ENCODE data around the gene C16orf82. TPM values are rescaled to one million over a fixed set of nuclear protein-coding genes. Genes with fewer than 3 reads are reported as not detected.
"Not testable (repeated sequence)": the region's sequence is repeated elsewhere in the genome, so short reads cannot be mapped to it uniquely, and the experiment has no call there.

The C16orf82 gene
- total RNA-seq: not detected

GRCh38 chr16:27066668-27067537 is at the start of gene C16orf82:
Gene C16orf82 (plus strand): TSS chr16:27066927.
- peak; percentile 56 for DNase-seq

DNA sequence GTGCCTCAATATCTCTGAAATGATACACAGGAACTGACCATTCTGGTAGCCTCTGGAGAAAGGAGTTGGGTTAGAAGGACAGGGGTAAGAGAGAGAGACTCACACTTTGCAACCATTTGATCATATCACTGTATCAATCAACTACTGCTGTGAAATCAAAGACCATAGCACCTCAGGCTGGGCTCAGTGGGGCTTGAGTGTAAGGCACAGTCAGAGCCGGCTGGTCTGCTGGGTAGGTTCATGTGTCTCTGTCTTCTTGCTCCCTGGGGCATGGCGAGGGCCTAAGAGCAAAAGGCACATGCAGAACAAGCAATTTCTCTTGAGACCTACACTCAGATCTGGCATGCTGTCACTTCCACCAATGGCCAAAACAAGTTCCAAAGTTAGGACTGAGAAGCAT is 46.7 kb upstream of the C16orf82 start:
- DNase-seq: no peak

GRCh38 chr16:27024010-27024409 is 42.7 kb upstream of the C16orf82 start:
- no peak for DNase-seq

GRCh38 chr16:27025581-27025980 is 41.1 kb upstream of the C16orf82 start:
- no peak for DNase-seq

DNA sequence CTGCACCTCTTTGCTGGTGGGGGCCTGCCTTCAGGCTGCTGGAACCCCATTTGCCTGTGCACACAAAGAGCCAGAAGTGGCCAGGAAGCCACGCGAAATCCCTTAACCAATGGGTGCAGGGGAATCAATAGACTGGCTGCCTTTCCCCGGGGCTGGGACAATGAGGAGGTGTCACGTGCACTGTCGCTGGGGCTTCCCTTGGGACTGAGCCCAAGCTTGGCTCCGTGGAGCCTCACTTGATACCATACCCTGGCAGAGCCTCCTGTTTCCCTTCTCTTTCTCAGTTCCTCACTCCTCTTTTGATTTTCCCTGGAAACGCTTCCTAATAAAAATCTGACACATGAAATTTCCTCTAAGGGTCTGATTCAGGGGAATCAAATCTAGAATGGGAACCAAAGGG is 38.8 kb upstream of the C16orf82 start:
- no peak for DNase-seq

DNA sequence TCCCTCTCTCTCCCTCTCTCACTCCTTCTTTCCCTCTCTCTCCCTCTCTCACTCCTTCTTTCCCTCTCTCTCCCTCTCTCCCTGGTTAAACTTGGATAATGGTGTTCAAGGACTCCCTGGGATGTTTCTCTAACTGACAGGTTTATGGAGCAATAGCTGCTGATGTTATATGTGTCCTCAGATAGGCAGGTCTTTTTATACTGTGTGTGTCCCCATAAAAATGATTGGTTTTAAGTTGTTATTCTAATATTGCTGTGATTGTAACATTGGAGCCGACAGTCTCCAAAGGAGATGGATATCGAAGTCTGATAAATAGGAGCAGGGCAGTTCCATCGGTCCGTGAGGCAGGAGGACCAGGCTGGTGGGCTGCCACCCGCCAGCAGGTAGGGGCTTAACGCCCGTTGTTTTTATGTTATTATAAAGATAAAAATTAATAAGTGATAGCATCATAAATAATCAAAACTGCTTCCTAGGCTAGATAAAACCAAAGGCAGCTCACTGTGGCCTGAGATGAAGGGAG is 38.1 kb upstream of the C16orf82 start:
- no peak for DNase-seq

DNA sequence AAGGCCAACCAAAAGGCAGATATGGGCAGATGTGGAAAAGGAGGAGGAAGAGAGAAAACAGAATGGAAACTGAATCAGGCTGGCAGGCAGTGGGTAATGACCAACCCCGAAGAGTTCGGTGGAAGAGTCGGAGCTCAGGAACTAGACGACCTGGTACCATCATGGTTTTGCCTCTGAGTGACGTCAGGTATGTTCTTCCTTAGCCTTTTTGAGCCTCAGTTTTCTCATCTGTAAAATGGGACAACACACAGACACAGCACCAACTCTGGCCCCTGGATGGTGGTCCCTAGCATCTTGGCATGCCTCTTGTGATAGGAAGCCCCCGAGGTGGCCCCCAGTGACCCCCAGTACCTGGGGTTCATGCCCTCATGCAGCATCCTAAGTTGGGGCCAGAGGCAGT is 37.2 kb upstream of the C16orf82 start:
- DNase-seq: no peak

- no peak for DNase-seq
Observed at GRCh38 chr16:27033281-27033979, 33.3 kb upstream of the C16orf82 start.

GRCh38 chr16:27040732-27041131 is 26.0 kb upstream of the C16orf82 start:
- DNase-seq: no peak

- no peak for DNase-seq
Observed at GRCh38 chr16:27046958-27047518, 19.7 kb upstream of the C16orf82 start.

GRCh38 chr16:27048316-27048715 is 18.4 kb upstream of the C16orf82 start:
- DNase-seq: no peak

DNA sequence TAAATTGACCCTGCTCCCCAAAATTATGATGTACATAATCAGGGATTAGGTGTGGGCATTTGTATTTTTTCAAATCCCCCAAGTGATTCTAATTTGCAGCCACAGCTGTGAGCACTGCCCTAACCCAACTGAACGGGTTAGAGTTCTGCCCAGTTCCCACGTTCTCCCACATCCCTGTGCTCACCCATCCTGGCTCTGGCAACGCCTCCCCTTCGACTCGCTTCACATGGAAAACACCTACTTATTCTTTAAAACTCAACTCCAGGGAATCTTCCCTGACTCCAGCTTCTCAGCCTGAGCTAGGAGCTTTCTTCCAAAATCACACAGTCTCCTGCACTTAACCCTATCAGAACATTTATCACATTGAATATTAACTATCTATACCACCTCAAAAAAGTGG is 17.6 kb upstream of the C16orf82 start:
- no peak for DNase-seq

- peak; percentile 13 for DNase-seq
Observed at GRCh38 chr16:27052007-27052406, 14.7 kb upstream of the C16orf82 start.

DNA sequence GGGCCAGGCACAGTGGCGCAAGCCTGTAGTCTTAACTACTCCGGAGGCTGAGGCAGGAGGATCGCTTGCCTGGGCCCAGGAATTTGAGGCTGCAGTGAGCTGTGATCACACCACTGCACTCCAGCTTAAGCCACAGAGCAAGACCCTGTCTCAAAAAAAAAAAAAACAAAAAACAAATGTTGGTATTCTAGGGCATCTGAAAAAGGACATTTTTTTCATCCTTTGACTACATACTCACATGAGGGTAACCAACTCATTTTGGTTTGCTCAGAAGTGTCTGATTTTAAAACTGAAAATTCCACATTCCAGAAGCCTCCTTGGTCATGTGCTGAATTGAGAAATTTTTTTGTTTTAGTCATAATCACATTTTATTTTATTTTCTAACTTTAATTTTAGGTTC is 12.7 kb upstream of the C16orf82 start:
- DNase-seq: no peak

DNA sequence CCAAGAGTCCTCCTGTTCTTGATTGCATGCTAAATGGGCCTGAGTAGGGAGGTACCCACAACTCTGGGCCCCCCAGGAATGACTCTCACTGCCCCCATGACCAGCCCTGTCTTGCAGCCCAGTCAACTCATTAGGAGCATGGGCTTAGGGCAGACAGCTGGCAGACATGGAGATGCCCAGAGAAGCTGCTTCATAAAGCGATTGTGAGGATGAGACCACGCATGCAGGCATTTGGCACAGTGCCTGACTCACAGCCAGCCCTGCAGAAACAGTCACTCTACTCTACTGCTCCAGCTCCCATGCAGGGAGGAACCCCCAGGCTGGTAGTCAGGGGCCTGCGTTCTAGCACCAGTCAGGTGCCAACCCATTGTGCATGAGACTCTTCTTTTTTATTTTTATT is 8.4 kb upstream of the C16orf82 start:
- no peak for DNase-seq

DNA sequence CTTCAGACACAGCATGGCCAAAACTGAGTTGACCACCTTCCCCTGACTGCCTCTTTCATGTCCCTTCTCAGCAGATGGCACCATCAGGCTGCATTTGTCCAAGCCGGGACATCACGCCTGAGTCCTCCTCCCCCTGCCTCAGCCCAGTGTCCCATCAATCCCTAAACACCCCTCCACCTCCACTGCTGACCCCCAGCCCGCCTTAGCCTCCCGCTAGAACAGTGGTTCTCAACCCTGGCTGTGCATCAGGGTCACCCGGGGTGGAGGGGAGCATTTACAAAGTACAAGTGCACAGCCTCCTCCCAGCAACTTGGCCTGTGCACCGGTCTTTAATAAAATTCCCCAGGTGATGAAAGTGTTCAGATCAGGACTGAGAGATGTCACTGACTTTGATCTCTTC is 4.0 kb downstream of the C16orf82 start:
- no peak for DNase-seq

- no peak for DNase-seq
Observed at GRCh38 chr16:27073733-27074132, 7.0 kb downstream of the C16orf82 start.

- DNase-seq: no peak
Observed at GRCh38 chr16:27080895-27081294, 14.2 kb downstream of the C16orf82 start.

GRCh38 chr16:27083861-27084261 is 17.1 kb downstream of the C16orf82 start:
- peak; percentile 18 for DNase-seq

DNA sequence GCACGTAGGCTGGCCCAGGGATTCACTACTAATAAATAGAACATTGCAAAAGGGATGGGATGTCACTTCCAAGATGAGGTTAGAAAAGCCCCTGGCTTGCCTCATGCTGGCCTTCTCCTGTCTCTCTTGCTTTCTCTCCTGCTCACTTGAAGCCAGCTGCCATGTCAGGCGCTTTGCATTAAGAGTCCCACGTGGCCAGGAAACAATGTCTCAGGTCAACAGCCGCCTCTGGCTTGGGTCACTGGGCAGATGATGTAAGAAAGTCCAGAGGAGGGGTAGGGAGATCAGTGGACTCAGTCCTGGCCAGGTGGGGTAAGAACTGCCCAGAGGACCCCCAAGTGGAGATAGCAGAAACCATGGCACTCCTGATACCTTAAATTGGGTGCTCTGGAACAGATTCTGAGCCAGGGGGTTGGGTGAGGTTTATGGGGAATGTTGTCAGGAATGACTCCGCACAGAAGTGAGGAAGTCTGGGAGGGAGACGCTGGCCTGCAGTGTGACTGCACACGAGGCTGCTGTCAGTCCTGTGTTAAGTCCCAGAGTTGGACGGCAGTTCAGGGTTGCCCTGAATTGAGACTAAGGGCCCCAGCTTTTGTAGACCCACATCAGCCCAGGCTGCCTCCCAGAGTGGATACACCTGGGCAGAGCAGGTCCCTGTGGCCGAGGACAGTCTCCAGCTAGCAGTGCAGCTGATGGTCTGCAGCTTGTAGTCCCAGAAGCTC is 17.7 kb downstream of the C16orf82 start:
- DNase-seq: peak; percentile 19

DNA sequence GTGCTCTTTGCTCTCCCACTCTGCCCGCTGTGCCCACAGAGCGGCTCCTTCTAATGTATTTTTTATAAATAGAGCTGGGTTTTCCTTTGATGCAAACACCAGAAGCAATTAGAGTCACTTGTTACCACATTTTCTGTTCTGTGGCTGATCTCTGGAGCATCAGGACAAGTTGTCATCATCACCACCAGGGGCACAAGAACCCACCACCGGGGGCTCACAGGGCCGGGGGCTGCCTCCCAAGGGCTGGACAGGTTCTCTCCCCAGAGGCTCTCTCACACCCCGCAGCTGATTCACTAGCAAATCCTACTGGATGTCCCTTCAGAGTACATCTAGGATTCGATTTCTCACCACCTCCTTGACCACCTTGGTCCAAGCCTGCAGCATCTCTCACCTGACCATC is 18.5 kb downstream of the C16orf82 start:
- no peak for DNase-seq

- DNase-seq: not testable (repeated sequence)
Observed at GRCh38 chr16:27086031-27086430, 19.3 kb downstream of the C16orf82 start.
